ENCODE measurements around the gene MTARC1. TPM values are rescaled to one million over a fixed set of nuclear protein-coding genes. Genes with fewer than 3 reads are reported as not detected.

The MTARC1 gene
- total RNA-seq: 9.6 TPM

DNA sequence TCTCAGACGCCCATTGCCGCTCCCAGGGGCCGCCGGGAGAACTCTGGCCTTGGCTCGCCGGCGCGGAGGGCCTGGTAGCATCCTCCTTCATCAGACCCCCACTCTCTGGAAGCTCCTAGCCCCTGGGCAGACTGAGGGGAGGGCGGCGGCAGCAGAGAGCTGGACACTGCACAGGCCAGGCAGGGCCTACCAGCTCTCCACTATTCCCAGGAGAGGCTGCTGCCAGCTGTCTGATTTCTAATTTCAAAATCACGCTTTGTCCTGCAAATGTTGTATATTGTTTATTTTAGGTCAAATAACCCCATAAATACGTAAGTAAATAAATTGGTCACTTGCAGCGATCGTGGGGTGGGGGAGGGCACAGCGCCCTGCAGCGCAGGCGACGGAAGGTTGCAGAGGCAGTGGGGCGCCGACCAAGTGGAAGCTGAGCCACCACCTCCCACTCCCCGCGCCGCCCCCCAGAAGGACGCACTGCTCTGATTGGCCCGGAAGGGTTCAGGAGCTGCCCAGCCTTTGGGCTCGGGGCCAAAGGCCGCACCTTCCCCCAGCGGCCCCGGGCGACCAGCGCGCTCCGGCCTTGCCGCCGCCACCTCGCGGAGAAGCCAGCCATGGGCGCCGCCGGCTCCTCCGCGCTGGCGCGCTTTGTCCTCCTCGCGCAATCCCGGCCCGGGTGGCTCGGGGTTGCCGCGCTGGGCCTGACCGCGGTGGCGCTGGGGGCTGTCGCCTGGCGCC, at the start of gene MTARC1:
Gene MTARC1, plus strand, starts transcription at position 577 of the 732 bp plus-strand sequence. Its CDS starts 32 bp downstream, at position 609.
- Histone ChIP-seq H3K27ac (peak within 1 kb of the TSS; percentile 34), H3K36me3 (no peaks in the 10 kb centered on the region), H3K27me3 (no peaks in the 10 kb centered on the region), H3K4me3 (peak within 1 kb of the TSS; percentile 50 to 60), H3K4me1 (peaks cover 20% of the 10 kb centered on the region), H3K9me3 (no peaks in the 10 kb centered on the region)
- TF ChIP-seq POLR2A (IDR thresholded peaks at IDR 0.05) (no peak), POLR2AphosphoS5 (IDR thresholded peaks at IDR 0.05; ENCODE audit: insufficient read depth in 1 of 2, low read depth in 1 of 2) (peak in 1 of 2 donors; percentile 41)
- DNase-seq (ENCODE audit: extremely low spot score in 2 of 2): no peak
- intact Hi-C loops (cut with DNase I): no loop called here

DNA sequence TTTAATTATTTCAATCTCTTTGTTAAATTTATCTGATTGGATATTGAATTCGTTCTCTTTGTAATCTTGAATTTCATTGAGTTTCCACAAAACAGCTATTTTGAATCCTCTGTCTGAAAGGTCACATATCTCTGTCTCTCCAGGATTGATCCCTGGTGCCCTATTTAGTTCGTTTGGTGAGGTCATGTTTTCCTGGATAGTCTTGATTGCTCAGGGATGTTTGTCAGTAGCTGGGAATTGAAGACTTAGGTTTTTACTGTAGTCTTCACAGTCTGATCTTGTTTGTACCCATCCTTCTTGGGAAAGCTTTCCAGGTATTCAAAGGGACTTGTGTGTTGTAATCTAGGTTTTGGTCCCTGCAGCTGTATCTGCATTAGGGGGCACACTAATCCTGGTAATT, 45.4 kb upstream of the MTARC1 start:
- Histone ChIP-seq H3K27ac (no peak overlapping the region), H3K9me3 (no peaks in the 10 kb centered on the region), H3K4me3 (no peak overlapping the region), H3K4me1 (no peaks in the 10 kb centered on the region), H3K27me3 (no peaks in the 10 kb centered on the region), H3K36me3 (no peaks in the 10 kb centered on the region)
- TF ChIP-seq POLR2A (IDR thresholded peaks at IDR 0.05) (no peak), POLR2AphosphoS5 (IDR thresholded peaks at IDR 0.05; ENCODE audit: insufficient read depth in 1 of 2, low read depth in 1 of 2) (no peak)
- TF ChIP-seq, protein P1, sequence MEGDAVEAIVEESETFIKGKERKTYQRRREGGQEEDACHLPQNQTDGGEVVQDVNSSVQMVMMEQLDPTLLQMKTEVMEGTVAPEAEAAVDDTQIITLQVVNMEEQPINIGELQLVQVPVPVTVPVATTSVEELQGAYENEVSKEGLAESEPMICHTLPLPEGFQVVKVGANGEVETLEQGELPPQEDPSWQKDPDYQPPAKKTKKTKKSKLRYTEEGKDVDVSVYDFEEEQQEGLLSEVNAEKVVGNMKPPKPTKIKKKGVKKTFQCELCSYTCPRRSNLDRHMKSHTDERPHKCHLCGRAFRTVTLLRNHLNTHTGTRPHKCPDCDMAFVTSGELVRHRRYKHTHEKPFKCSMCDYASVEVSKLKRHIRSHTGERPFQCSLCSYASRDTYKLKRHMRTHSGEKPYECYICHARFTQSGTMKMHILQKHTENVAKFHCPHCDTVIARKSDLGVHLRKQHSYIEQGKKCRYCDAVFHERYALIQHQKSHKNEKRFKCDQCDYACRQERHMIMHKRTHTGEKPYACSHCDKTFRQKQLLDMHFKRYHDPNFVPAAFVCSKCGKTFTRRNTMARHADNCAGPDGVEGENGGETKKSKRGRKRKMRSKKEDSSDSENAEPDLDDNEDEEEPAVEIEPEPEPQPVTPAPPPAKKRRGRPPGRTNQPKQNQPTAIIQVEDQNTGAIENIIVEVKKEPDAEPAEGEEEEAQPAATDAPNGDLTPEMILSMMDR (IDR thresholded peaks at IDR 0.05): no peak
- intact Hi-C loops (cut with DNase I): no loop called here
- DNase-seq (ENCODE audit: extremely low spot score in 2 of 2): no peak

DNA sequence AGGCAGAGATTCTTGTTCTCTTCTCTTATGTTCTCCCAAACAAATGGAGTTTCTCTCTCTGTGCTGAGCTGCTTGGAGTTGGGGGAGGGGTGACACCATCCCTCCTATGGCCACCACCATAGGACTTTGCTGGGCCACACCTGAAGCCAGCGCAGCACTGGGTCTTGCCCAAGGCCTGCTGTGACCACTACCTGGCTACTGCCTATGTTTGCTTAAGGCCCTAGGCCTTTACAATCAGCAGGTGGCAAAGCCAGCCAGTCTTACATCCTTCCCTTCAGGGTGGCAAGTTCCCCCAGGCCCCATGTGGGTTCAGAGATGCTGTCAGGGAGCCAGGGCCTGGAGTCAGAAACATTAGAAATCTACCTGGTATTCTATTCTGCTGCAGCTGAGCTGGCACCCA, 44.9 kb upstream of the MTARC1 start:
- Histone ChIP-seq H3K4me1 (no peaks in the 10 kb centered on the region), H3K4me3 (no peak overlapping the region), H3K27me3 (no peaks in the 10 kb centered on the region), H3K9me3 (no peaks in the 10 kb centered on the region), H3K36me3 (no peaks in the 10 kb centered on the region), H3K27ac (no peak overlapping the region)
- no peak for TF ChIP-seq POLR2AphosphoS5 (IDR thresholded peaks at IDR 0.05; ENCODE audit: insufficient read depth in 1 of 2, low read depth in 1 of 2)
- TF ChIP-seq POLR2A (IDR thresholded peaks at IDR 0.05): no peak
- TF ChIP-seq, protein P1 (IDR thresholded peaks at IDR 0.05): no peak
- intact Hi-C loops (cut with DNase I): no loop called here
- no peak for DNase-seq (ENCODE audit: extremely low spot score in 2 of 2)

DNA sequence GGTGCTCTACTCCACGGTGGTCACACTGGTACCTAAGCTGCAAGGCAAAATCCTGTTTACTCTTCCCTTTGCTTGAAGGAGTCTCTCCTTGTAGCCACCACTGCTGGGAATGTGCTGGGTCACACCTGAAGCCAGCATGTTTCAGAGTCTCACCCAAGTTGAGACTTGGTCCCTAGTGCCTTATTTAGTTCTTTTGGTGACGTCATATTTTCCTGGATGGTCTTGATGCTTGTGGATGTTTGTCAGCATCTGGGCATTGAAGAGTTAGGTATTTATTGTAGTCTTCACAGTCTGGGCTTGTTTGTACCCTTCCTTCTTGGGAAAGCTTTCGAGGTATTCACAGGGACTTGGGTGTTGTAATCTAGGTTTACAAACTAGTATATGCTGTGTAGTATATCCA, 44.2 kb upstream of the MTARC1 start:
- intact Hi-C loops (cut with DNase I): no loop called here

DNA sequence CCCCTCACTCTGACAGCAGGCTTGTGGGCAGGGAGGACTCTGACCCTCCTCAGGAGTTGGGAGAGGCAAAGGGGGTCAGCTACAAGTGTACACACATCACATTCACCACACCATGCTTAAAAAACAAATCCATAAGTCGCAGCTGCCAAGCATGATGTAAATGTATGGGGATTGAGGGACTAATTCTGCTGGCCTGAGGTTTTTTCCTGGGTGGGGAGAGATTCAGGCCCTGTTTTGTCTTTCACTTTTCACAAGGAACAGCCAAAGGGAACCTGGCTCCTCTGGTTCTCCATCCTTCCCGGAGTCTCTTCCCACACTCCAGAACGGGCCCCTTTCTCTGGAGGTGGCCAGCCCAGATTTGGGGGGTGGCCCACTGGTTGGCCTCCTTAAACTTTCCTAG, 39.9 kb upstream of the MTARC1 start:
- DNase-seq (ENCODE audit: extremely low spot score in 2 of 2): no peak
- Histone ChIP-seq H3K9me3 (no peaks in the 10 kb centered on the region), H3K27ac (peak overlapping the region; percentile 75), H3K4me1 (peaks cover 35% of the 10 kb centered on the region), H3K27me3 (no peaks in the 10 kb centered on the region), H3K36me3 (no peaks in the 10 kb centered on the region), H3K4me3 (no peak overlapping the region)
- TF ChIP-seq, protein P1 (IDR thresholded peaks at IDR 0.05): no peak
- TF ChIP-seq POLR2A (IDR thresholded peaks at IDR 0.05) (no peak), POLR2AphosphoS5 (IDR thresholded peaks at IDR 0.05; ENCODE audit: insufficient read depth in 1 of 2, low read depth in 1 of 2) (no peak)
- intact Hi-C loops (cut with DNase I): no loop called here

More for the DNA sequence above, 44.2 kb upstream of the MTARC1 start:
- Histone ChIP-seq H3K27me3 (no peaks in the 10 kb centered on the region), H3K36me3 (no peaks in the 10 kb centered on the region), H3K4me3 (no peak overlapping the region), H3K27ac (no peak overlapping the region), H3K4me1 (peaks cover 3% of the 10 kb centered on the region), H3K9me3 (no peaks in the 10 kb centered on the region)
- no peak for DNase-seq (ENCODE audit: extremely low spot score in 2 of 2)
- TF ChIP-seq POLR2A (IDR thresholded peaks at IDR 0.05): no peak
- TF ChIP-seq, protein P1 (IDR thresholded peaks at IDR 0.05): no peak
- no peak for TF ChIP-seq POLR2AphosphoS5 (IDR thresholded peaks at IDR 0.05; ENCODE audit: insufficient read depth in 1 of 2, low read depth in 1 of 2)

Measured in vagina (tissue), 2 donors.